ENCODE results near the gene ALDH1A2.
A peak's percentile ranks its signal among the peaks of the same experiment; 100 is the strongest.
"Not testable (repeated sequence)": the region's sequence is repeated elsewhere in the genome, so short reads cannot be mapped to it uniquely, and the experiment has no call there.

Gene ALDH1A2

GRCh38 chr15:58065445-58066041, at the start of gene ALDH1A2:
Gene ALDH1A2 (minus strand): TSS chr15:58065711. CDS start chr15:58065650, 61 bp downstream.
- no peak for FAIRE-seq
- no peak for DNase-seq (ENCODE audit: low spot score)

GRCh38 chr15:58114812-58115211, 49.3 kb upstream of the ALDH1A2 start:
- DNase-seq (ENCODE audit: low spot score) (no peak), FAIRE-seq (no peak)

- FAIRE-seq (no peak), DNase-seq (ENCODE audit: low spot score) (no peak)
These were observed 48.9 kb upstream of the ALDH1A2 start for GRCh38 chr15:58114388-58114787.

- not testable (repeated sequence) for DNase-seq (ENCODE audit: low spot score); FAIRE-seq
These were observed 47.8 kb upstream of the ALDH1A2 start for GRCh38 chr15:58113358-58113757.

GRCh38 chr15:58111718-58112104, 46.2 kb upstream of the ALDH1A2 start:
- FAIRE-seq (peak; percentile 52), DNase-seq (ENCODE audit: low spot score) (no peak)

GRCh38 chr15:58110999-58111717, 45.6 kb upstream of the ALDH1A2 start:
- DNase-seq (ENCODE audit: low spot score) (no peak), FAIRE-seq (peak; percentile 37)

GRCh38 chr15:58109419-58109818, 43.9 kb upstream of the ALDH1A2 start:
- FAIRE-seq: no peak
- no peak for DNase-seq (ENCODE audit: low spot score)

- no peak for DNase-seq (ENCODE audit: low spot score)
- no peak for FAIRE-seq
These were observed 42.6 kb upstream of the ALDH1A2 start for GRCh38 chr15:58108117-58108516.

- DNase-seq (ENCODE audit: low spot score) (no peak), FAIRE-seq (no peak)
These were observed 38.0 kb upstream of the ALDH1A2 start for GRCh38 chr15:58103482-58103881.

GRCh38 chr15:58096529-58097084, 31.1 kb upstream of the ALDH1A2 start:
- no peak for DNase-seq (ENCODE audit: low spot score)
- no peak for FAIRE-seq

GRCh38 chr15:58095415-58095814, 29.9 kb upstream of the ALDH1A2 start:
- FAIRE-seq (no peak), DNase-seq (ENCODE audit: low spot score) (no peak)

GRCh38 chr15:58087871-58088270, 22.4 kb upstream of the ALDH1A2 start:
- no peak for FAIRE-seq
- DNase-seq (ENCODE audit: low spot score): no peak

GRCh38 chr15:58086491-58086890, 21.0 kb upstream of the ALDH1A2 start:
- FAIRE-seq (no peak), DNase-seq (ENCODE audit: low spot score) (no peak)

GRCh38 chr15:58083526-58083925, 18.0 kb upstream of the ALDH1A2 start:
- FAIRE-seq: no peak
- no peak for DNase-seq (ENCODE audit: low spot score)

- no peak for DNase-seq (ENCODE audit: low spot score)
- no peak for FAIRE-seq
These were observed 16.4 kb upstream of the ALDH1A2 start for GRCh38 chr15:58081891-58082290.

- DNase-seq (ENCODE audit: low spot score) (no peak), FAIRE-seq (no peak)
These were observed 15.9 kb upstream of the ALDH1A2 start for GRCh38 chr15:58081456-58081855.

- not testable (repeated sequence) for DNase-seq (ENCODE audit: low spot score)
These were observed 15.4 kb upstream of the ALDH1A2 start for GRCh38 chr15:58080959-58081358.

GRCh38 chr15:58080398-58080797, 14.9 kb upstream of the ALDH1A2 start:
- FAIRE-seq (no peak), DNase-seq (ENCODE audit: low spot score) (no peak)

More at GRCh38 chr15:58080959-58081358, 15.4 kb upstream of the ALDH1A2 start:
- FAIRE-seq: not testable (repeated sequence)

- DNase-seq (ENCODE audit: low spot score) (no peak), FAIRE-seq (no peak)
These were observed 13.1 kb upstream of the ALDH1A2 start for GRCh38 chr15:58078591-58078990.

GRCh38 chr15:58077427-58077826, 11.9 kb upstream of the ALDH1A2 start:
- FAIRE-seq: no peak
- DNase-seq (ENCODE audit: low spot score): peak; percentile 30

- FAIRE-seq: no peak
These were observed 8.9 kb upstream of the ALDH1A2 start for GRCh38 chr15:58074452-58074851.

GRCh38 chr15:58070801-58071418, 5.4 kb upstream of the ALDH1A2 start:
- FAIRE-seq: peak; percentile 44
- peak; percentile 68 for DNase-seq (ENCODE audit: low spot score)

More at GRCh38 chr15:58074452-58074851, 8.9 kb upstream of the ALDH1A2 start:
- no peak for DNase-seq (ENCODE audit: low spot score)
